Activated CD8-positive, alpha-beta memory T cell treated with anti-CD3 and anti-CD28 coated beads, Interleukin-2, amount 50 U/mL, for 48 hours (primary cell): ENCODE data around the gene HAUS7.
A peak's percentile ranks its signal among the peaks of the same experiment; 100 is the strongest.

Experiments used
- DNase-seq: peaks from one replicate; pipeline ENCODE4 v3.0.0-alpha.2; 2020

Gene HAUS7

DNA sequence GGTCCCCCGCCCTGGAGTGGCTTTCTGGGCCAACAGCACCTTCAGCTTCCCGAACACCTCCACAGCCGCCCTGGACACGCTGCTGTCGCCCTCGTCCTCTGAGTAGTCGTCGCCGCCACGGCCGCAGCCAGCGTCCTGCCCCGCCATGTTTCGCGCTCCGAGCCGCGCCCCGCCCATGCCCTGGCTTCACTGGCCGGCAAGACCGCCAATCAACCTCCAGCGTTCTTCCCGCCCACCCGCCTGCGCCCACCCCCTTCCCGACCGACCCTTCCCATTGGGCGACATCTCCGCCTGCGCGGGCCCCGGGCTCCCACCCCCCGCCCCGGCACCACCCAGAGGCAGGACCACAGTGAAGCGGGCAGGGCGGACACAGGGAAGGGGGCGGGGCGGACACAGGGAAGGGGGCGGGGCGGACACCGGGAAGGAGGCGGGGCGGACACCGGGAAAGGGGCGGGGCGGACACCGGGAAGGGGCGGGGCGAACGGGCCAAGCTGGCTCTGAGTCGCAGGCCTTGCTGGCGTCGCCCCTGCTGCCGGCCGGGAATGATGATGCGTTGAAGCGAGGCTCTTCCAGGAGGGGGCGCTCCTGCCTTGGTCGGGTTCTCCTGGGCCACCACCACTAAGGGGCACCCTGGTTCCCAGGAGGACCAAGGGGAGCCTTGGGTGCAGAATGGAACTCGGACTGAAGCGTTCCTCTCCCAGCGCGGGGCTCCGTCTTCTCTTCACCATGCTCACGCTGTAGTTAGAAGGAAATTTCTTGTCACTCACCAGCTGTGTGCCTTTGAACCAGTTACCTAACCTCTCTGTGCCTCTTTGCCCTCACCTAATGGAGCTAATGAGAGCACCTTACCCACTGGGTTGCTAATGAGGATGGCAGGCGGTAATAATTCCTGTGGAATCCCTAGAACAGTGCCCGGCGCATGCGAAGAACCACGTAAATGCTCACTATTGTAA lies at the start of gene HAUS7:
TSS of gene HAUS7 (minus strand) at position 166 of the 953 bp plus-strand sequence. CDS start at position 147, 19 bp downstream.
- DNase-seq: peak; percentile 93

DNA sequence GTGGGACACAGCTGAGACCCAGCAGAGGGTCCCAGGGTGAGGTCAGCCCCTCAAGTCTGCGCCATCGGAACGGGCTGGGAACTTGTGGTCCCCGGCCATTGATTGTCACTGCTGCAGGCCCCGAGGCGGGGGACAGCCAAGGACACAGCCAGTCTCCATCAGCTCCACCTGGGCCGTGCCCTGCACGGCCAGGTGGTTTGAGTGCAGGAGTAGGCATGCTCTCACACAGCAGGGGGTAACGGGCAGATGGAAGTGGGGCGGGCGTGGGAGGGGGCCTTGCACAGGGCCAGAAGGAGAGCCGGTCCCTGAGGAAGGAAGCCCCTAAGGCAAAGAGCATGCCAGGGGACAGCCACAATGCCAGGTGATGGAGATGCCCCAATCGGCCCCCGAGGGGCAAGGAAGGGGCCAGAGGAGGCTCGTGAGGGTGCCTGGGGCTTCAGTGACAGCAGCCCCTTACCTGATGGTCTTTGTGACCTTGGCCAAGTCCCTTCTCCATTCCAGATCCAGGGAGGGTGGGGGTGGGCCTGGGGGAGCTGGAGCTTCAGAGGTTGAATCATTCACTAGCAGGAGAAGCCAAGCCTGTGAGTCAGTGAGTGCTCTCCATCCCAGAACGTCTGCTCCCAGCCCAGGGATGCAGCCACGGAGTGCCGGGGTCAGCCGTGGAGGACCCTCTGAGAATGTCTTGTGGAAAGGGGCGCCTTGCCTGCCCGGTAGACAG lies 49.4 kb upstream of the HAUS7 start:
- DNase-seq: no peak

DNA sequence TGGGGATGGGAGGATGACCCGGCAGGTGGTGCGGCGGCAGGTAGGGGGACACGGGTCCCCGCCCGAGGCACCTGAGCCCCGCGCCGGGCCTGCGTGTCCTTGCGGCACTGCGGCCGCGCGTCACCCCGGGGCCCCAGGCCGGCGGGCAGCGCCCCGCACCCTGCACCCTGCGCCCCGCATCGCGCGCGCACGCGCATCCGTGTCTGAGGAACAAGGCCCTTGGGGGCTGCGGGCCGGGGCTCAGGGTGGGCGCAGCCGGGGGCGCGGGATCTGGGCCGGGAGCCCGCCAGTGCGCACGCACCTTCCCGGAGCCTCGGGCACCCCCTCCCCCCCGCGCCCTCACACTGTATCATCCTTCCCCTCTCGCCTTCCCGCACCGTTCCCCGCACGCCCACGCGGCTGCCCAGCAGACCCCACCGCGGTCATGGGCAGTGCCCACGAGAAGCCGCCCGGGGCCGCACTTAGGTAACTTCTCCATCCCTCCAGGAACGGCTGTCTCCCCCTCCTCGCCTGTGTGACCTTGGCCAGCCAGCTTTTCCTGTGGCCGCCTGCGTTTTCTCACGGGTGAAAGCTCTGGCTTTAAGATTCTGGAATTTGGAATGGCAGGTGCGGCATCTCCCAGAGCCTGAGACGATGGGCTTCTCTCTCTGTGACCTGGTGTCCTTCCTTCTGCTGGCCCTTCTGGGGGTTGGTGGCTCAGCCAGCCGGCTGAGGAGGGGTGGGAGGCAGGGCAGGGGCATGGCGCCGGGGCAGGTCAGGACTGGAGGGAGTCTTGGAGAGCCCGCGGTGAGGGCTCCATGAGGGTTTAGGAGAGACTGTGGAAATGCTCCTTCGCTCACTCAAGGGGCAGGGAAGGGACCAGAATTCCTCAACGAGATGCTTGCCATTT lies 47.8 kb upstream of the HAUS7 start:
- no peak for DNase-seq

DNA sequence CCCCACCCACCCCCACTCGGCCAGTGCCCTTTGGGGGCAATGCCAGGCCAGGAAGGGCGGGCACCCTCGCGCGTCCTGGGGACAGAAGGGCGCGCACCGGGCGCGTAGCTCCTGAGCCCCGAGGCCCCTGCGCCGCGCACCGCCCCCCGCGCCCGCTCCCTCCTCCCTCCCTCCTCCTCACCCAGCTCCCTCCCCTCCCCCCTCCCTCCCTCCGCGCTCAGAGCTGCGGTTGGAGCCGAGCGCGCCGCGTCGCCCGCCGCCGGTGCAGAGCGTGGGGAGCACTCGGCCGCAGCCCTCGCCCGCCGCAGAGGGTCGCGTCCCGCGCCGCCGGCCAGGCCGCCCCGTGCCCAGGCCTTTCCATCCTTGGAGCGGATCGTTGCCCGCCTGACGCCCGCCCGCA lies 47.0 kb upstream of the HAUS7 start, which contains the start of gene ATP2B3:
TSS of gene ATP2B3 (plus strand) at position 220 of the 400 bp plus-strand sequence. CDS start 18,606 bp downstream, outside the sequence.
- no peak for DNase-seq

DNA sequence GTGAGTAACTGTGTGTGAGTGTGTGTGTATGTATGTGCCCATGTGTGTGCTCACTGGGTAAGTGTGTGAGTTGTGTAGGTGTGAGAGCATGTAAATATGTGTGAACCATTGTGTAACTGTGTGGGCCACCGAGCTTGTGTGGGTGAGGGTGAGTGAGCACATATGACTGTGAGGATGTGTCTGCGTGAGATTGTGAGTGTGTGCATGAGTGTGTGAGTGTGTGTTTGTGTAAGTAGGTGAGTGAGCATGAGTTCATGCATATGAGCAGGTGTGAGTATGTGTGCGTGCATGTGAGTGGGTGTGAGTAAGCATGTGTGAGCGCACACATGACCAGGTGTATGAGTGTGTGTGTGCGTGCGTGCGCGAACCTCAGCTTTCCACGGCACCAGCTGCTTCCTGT lies 45.7 kb upstream of the HAUS7 start:
- DNase-seq: no peak

DNA sequence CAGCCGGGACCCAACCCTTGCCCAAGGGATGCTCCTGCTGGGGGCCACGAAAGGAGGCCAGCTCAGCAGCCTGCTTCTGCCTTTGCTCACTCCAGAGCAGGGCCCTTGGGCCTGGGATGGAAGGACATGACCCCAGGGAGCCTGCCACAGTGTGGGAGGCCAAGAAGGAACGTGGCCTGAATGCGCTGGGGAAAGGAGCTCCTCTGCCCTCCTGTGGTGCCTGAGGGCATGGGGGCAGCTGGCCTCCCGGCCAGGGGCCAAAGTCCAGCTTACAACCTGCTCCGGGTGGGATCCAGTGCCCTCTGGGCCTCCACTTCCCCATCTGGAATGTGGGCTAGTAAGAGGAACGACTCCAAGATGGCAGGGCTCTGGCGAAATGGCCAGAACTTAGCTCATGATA lies 45.1 kb upstream of the HAUS7 start:
- no peak for DNase-seq

DNA sequence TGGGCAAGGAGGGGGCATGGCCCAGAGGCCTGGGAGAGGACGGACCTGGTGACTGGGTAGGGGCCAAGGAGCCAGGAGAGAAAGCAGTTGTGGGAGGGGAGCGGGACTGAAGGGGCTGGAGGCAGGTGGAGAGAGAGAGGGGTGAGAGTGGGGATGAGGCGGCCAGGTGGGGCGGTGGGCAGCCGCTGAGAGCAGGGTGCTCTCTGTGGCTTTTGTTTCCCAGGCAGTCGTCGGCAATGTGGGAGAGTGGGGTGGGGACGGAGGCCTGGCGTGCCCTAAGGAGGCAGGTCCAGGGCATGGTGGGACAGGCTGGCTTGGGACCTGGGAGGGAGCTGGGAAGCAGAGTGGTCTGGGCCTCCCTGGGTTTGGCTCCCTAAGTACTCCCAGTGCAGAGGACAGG lies 43.9 kb upstream of the HAUS7 start:
- DNase-seq: no peak

DNA sequence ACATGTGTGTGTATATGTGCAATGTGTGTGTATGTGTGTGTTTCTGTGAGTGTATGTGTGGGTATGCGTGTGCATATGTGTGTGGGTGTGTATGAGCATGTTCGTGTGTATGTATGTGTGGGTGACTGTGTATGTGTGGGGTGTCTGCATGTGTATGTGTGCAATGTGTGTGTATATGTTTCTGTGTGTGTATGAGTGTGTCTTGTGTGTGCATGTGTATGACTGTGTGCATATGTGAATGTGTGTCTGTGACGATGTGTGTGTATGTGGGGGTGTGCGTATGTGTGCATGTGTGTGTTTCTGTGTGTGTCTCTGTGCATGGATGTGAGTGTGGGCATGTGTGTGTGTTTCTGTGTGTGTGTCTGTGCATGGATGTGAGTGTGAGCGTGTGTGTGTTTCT lies 42.9 kb upstream of the HAUS7 start:
- DNase-seq: no peak

DNA sequence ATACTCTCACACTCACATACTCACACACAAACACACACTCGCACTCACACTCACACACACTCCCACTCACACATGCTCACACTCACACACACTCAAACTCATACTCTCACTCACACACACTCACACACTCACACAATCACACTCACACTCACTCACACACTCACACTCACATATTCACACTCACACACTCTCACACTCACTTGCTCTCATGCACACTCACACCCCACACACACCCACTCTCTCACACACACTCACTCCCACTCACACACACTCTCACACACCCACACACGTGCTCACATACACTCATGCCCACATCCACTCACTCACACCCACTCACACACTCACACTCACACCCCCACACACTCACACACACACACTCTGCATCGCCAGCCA lies 42.1 kb upstream of the HAUS7 start:
- no peak for DNase-seq

DNA sequence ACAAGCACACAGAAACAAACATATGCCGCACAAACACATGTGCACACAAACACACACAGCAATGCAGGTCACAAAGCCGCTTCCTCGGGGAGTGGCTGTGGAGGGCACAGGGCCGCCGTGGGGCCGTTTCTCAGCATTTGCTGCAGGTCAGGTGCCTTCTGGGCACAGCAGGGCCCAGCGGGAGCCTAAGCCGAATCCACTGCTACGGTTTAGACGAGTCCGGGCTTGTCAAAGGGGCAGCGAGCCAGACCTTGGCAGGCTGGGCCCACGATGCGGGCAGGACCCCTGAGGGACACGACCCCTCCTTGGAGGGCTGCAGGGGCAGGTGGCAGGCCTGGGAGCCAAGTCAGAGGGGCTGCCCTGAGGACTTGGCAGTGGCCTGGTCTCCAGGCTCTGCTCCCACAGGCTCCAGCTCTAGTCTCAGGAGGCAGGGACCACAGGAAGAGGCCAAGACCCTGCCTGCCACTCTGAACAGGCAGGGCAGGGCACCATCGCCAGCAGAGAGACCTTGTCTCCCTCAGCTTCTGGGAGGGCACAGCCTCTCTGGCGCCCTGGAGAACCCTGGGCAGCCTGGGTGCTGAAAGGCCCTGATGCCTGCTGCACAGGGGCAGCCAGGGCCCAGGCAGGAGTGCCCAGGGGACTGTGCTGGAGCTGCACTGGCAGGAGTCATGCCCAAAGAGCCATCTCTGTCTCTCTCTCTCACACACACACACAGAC lies 41.6 kb upstream of the HAUS7 start:
- DNase-seq: no peak

DNA sequence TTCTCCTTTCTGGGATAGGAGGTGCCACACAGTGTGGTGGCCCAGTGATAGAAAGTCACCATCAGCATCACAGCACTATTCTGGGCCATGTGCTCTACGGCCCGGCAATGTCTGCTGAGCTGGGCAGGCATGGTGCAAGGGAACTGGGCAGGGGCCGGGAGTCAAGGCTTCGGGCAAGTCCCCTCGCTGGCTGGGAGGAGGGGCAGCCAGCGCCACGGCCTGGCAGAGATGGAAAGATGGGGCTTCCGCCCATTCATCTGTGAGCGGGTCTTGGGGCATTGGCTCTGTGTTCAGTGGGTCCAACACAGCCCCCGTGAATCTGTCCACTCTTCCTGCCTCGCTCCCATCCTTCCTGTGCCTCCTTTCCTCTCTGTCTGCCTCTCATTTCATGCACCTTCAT lies 40.0 kb upstream of the HAUS7 start:
- DNase-seq: no peak

DNA sequence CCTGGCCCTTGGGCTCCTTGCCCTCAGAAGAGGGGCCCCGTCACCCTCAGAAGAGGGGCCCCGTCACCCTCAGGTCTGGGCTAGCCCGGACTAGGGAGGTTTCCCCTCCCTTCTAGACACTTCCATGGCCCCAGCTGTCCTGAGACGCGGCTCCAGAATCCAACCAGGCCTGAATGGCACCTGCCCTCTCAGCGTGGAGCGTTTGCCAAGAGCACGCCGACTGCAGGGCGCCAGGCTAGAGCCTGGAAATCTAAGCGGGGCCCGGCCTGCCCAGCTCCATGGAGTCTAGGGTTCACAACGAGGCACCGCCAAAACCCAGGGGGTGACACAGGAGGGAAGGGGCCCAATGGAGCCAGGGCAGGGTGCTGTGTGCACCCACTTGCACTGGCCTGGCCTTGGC lies 39.2 kb upstream of the HAUS7 start:
- DNase-seq: no peak

DNA sequence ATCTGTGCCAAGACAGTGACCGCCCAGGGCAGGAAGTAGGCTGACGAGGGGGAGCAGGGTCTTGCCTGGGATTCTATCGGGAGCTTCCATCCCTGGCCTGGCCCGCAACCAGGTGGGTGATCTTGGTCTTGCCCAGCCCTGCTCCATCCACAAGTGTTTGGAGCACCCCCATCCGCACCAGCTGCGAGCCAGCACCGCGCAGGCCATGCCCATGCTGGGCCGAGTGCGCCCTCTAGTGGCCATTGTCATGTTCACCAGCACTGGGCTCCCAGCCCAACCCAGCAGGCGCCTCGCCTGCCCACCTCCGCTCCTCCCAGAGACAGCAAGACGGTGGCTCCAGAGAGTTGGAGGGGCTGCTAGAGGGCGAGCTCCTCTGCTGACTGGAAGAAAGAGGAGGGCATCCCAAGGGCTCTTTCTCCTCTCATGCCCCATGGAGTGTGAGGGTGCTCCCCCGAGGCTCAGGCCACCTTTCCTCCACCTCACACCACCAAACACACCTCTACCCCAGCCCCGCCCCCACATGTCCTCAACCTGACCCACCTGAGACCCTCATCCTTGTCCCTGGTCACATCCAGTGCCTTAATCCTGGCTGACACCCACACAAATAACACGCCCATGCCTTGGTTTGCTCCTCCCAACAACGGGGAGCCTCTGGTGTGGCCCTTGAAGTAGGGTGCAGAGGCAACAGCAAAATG lies 37.3 kb upstream of the HAUS7 start:
- DNase-seq: peak; percentile 94

DNA sequence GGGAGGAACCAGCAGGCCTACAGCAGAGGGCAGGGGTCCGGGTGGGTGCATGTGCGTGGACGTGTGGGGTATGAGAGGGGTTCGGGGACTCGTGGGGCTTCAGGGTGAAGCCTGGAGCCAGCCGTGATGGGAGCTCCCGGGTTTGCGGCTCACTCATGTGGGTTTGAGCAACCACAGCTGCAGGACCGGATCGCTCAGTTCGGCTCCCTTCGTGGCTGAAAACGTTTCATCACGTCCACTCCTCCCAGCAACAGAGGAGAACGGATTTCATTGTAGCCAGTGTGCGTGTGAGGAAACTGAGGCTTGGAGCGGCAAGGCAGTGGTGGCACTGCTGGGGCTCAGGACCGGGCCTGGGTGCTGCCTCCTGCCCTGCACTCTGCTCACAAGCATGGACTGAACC lies 35.0 kb upstream of the HAUS7 start:
- no peak for DNase-seq

DNA sequence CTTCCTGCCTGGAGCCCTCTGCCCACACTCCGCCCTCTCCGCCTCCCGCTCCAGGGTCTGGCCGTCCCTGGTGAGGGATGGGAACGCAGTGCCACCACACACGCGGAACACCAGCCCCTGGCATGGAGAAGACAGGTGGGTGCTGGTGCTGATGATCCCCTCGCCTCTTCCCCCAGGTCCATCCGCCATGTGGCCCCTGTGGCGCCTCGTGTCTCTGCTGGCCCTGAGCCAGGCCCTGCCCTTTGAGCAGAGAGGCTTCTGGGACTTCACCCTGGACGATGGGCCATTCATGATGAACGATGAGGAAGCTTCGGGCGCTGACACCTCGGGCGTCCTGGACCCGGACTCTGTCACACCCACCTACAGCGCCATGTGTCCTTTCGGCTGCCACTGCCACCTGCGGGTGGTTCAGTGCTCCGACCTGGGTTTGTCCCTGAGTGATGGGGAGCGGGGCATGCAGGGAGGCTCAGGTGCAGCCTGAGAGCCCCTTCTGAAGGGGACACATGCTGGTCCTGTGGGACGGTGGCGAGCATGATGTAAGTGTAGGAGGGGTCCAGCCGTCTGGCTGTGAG lies 34.2 kb upstream of the HAUS7 start:
- no peak for DNase-seq

DNA sequence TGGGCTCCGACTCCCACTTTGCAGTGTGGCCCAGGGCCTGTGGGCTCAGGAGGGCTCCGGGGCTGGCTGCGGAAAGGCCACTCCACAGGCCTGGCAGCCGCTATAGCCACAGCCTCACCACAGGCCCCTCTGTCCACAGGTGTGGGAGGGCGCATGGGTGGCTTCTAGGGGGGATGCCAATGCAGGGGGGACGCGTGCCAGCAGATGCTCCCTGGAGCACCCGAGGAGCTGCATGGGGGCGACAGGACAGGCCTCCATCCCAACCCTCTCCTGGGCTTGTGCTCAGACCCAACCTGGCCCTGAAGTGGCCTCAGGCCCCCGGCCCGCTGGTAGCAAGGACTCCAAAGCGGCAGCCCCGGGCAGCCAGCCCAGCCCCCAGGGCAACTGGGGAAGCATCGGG lies 32.4 kb upstream of the HAUS7 start:
- no peak for DNase-seq

DNA sequence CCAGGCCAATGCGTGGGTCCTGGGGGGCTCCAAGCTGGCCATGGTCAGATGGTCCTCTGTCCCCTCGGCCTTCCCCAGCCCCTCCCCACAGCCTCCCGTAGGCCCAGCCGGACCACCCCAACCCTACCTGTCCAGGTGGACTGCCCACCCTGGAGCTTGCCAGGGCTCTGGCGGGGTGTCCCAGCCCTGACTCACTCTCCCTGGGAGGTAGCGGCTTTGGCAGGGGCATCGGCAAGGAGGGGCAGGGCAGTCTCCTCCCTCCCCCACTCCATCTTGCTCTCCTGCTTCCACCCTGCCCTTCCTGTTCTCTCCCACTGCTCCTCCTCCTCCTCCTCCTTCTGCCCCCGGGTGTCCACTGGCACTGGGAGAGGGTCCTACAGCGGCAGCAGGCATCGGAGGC lies 31.8 kb upstream of the HAUS7 start:
- no peak for DNase-seq

DNA sequence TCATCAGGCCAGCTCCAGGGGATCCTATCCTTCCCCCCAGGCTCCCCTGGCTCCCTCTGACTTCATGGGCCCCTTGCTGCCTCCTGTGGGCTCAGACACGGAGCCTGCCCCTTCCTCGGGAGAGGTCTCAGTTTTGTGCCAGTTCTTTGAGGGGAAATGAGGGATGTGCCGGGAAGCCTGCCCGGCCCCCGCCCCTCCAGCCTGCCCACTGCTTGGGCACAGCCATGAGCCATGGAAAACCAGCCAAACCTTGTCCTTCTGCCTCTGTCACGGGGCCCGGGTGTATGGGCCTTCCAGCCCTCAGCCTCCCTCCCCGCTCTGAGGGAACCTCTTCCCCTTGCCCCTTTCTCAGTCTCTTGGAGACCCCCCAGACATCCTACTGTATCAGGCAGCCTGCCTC lies 31.2 kb upstream of the HAUS7 start:
- DNase-seq: no peak

DNA sequence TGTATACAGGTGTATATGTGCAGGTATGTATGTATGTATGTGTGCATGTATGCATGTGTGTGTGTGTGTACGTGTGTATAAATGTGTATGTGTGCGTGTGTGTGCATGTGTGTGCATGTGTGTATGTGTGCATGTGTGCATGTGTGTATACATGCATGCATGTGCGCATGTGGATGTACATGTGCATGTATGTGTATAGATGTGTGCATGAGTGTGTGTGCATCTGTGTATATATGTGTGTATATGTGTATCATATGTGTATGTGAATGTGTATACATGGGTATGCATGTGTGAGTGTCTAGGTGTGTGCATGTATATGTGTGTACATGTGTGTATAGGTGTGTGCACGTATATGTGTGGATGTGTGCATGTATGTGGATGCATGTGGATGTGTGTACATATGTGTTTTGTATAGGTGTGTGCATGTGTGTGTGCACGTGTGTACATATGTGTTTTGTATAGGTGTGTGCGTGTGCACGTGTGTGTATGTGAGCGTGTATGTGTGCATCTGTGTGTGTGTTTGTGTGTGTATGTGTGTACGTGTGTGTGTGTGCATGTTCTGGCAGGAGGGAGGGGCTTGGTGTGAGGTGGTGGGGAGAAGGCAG lies 30.4 kb upstream of the HAUS7 start:
- DNase-seq: no peak

DNA sequence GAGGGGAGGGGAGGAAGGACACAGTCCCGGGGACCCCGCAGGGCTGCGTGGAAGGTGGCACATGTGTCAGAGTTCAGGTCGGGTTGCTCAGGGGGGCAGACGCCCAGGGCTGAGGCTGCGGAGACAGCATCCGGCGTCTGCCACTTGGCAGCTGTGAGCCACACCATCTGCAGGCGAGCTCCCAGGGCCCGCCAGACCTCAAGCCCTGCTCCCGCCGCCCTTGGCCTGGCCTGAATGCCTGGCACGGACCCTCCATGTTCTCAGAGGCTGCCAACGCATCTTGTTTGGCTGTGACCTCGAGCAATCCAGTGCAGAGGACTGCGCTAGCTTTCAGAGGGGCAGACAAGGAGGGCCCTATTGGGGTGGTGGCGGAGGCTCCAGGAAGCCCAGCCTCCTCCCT lies 29.5 kb upstream of the HAUS7 start:
- DNase-seq: no peak

DNA sequence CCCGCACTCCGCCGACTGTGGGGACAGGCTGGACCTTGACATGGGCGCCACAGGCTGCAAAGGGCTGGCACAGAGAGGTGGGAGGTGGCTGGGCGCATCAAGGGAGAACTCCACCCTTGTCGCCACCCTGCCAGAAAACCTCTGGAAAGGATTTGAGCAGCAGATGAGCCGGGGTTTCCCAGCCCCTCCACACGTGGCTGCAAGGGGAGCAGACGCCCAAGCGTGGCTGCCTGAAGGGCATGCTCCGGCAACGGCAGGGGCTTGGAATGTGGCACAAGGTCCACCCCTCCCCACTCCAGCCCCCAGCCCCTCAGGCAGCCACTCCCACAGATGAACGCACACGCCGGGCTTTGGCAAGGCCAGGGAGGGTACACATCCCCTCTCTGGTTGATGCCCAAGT lies 29.0 kb upstream of the HAUS7 start:
- no peak for DNase-seq
